A172 (cell line): Measurements from ENCODE around the gene ZNF423. TPM values are rescaled to one million over a fixed set of nuclear protein-coding genes. Genes with fewer than 3 reads are reported as not detected.

Experiments used
- DNase-seq: peaks from one replicate; pipeline ENCODE4 v3.0.0-alpha.2; 2015; ENCODE audit warnings: low spot score
- total RNA-seq: library from RNA; depleted of rRNA; stranded (reverse); fragments of >200 nt; shearing (Covaris generic); gene quantifications from 2 replicates; pipeline ENCODE4 v1.2.3, GENCODE V29; 2014

ZNF423 gene
- total RNA-seq, 1 experiment from 2014 or later: not detected

DNA sequence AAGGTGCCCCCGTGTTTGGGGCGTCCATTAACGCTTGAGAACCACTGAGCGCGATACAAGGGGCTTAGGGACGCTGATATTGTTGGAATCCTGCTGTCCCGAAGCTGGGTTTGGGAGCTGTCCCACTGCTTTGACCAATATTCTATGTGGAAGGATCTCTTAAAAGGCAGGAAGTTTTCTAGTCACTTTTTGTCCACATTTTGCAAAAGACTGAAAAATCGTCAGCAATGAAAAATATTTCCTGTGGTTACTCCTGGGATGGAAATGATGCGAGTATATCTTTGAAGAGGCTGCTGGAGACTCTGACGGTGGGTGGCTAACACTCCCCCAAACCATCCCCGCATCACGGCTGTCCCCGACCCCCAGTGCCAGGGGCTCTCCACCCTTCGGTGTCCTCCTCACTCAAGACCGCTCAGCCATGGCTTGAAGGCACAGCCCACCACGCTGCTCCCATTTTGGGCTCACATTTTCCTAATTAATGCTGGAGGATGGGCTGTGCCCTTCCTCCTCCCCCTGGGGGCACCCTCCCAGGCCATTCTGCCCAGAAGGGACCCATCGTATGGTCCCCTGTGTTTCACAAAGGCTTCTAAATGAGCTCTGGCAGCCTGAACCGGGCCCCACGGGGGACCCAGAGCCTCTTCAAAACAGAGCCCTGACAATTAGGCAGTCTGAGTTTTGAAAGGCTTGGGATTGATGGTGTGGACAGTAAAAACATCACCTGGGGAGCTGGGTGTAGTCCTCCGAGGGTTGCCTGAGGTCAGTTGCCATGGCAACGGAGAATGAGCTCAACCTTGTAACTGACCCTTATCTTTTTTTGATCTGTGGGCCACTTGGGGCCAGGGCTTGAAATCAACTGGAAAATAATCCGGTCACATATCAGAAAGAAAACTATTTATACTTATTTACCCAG lies 323.7 kb downstream of the ZNF423 start:
- DNase-seq: peak; percentile 8

DNA sequence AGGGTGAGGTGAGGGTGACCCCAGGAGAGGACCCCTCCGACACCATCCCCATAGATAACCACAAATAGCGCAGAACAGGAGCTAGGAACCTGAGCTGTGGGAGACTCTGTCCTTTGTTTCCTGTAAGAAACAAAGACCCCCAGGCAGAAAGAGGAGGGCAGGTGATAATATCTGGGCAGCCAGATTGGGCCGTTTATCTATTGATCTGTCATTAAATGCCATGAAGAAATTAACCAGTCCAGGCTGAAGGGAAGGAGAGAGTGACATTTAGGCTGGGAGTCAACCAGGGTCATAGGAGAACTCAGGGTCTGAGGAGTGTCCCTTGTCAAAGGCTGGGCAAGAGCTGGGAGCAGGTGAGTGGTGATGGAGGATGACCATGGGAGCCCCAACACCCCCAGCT lies 324.5 kb downstream of the ZNF423 start:
- DNase-seq: no peak

DNA sequence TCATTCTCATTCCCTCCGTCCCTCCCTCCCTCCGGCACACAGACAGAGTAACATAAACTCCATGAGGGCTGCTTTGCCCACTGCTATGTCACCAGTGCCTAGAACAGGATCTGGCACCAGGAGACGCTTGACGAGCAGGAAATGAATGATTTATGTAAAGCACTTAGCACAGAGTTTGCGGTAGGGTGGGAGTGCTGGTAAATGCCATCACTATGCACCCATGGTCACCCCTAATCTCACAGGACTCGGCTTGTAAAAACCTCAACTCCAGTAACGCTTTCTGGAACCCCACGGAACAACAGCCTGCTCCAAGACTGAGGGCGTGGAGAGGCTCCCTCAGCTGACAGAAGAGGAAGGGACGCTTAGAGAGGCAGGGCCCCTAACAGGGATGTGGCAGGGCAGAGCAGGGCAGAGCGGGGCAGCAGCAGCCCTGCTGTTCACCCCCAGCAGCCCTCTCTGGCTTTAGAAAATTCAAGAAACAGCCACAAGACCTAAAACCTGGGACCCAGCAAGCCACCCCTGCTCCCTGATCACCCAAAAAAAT lies 325.4 kb downstream of the ZNF423 start:
- peak; percentile 18 for DNase-seq

DNA sequence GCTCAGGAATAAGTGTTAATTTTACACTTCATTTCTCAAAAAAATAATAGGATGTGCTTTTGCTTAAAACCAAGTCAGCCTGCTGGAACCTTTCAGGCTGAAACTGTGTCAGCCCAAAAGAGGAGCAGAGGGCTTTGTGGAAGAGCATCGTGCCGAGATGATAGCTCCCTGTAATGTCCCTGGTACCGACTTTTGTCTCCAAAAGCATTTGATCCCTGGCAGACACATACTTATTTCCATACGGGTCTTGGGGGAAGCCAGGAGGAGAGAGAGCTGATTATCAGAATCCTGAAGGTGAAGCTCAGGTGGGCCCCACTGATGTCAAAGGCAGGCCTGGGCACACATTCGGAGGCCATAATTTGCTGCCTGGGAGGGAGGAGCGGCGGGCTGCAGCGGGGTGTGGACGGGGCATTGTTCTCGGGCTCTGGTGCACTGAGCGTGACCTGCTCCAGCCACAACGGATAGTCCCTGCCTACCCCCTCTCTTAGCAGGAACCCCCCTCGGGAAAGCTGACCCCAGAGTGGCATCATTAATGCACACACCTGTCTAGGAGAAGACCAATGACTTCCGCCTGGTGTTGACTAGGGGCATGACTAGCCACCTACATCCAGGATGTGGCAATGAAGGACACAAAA lies 326.4 kb downstream of the ZNF423 start:
- no peak for DNase-seq

DNA sequence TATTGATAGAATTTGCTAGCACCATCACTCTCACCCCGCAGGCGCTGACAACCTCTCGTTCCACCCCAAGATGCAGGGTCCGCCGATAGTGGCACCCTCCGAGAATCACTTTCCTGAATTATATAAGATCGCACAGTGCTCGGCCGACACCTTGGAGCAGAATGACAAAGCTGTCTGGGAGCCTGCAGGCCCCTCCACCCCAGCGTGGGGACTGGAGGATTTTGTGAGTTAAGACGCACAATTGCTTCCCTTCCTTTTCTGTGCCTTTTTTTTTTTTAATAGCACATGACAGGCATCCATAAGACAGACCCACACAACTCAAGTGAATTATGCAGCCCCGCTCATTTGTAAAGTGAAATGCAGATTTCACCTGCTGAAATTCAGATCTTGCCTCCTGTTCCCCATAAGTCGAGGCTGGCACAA lies 327.0 kb downstream of the ZNF423 start:
- DNase-seq: no peak

DNA sequence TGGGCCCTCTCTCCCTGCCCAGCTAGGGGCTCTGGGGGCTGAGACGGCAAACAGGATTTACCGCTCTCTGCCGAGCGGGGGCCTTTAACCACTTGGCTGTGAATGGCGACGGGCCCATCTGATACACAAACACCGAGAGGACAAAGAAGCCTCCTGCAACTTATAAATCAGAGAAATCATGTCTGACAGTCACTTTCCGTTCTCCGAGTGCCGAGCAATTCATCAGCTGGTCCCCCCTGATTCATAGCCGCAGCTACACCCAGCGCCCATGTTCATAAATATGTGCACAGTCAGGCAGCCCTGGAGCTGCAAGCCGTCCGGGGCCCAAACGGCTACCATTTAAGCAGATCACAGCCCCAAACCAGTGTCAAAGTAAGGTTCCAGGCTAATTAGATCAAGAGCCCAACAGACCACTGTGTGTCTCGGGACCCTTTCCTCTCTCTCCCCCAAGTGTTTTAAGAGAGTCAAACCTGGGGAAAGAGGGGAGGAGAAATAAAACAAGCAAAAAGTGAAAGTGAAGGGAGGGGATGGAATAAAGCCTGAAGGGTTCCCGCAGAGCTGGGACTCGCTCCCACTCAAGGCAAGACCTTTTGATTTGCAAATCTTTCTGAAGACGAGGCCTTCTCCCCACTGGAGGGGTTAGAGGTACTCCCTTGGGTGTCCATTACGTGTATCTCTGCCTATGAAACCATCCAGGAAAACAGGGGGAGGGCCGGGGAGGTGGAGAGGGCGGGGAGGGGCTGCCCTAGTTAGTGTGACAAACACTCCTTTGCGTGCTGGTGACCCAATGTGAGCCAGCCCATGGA lies 327.6 kb downstream of the ZNF423 start:
- peak; percentile 60 for DNase-seq

DNA sequence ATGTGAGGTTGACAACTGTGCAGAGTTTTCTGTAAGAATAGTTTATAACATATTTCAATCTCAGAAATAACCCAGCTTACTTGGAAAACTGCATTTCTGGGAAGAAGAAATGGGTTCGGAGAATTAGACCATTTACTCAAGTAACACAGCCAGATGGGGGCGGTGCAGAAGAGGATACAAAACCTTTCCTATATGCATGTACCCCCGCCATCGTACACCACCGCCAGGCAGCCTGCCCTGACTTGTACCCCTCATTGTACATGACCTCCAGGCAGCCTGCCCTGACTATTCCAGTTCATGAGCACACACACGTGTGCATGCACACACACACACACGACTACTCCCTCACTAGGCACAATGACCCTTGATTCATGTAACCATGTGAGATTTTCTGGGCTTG lies 328.3 kb downstream of the ZNF423 start:
- DNase-seq: peak; percentile 5

DNA sequence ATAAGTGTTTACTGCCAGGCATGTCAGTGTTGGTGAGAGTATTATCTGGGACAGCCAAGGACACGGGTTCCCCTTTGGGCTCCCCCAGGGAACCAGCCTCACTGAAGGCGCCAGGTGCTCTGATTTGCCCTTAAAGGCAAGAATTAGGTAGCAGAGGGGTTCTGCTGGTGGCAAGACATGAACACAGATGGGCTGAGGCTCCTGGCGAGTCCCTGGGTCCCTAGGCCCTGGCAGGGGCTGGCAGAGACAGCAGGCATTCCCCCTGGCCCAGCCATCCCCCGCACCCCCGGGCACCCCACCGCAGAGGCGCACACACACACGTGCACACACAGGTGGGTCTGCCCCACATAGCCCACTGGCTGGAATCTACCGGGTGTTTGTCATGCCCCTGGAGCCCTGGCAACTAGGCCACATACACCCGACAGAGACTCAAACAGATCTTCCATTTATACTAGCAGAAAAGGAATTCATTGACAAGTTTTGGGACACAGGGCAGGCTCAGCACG lies 329.0 kb downstream of the ZNF423 start:
- DNase-seq: no peak

DNA sequence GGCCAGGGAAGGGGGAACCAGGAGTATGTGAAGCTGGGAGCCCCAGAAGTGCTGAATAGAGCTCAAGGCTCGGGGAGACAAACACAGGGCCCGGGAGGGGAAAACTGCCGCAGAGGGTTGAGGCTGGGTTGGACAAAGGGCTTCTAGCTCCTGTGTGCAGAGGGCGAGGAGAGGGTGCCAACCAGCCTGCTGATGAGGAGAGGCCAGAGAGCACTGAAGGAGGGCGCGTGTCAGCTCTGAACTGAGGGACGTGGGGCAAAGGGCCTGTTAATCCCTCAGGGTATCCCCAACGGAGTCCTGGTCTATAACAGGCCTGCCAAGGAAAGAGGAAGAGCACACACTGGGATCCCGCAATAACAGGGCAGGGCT lies 331.0 kb downstream of the ZNF423 start:
- no peak for DNase-seq

DNA sequence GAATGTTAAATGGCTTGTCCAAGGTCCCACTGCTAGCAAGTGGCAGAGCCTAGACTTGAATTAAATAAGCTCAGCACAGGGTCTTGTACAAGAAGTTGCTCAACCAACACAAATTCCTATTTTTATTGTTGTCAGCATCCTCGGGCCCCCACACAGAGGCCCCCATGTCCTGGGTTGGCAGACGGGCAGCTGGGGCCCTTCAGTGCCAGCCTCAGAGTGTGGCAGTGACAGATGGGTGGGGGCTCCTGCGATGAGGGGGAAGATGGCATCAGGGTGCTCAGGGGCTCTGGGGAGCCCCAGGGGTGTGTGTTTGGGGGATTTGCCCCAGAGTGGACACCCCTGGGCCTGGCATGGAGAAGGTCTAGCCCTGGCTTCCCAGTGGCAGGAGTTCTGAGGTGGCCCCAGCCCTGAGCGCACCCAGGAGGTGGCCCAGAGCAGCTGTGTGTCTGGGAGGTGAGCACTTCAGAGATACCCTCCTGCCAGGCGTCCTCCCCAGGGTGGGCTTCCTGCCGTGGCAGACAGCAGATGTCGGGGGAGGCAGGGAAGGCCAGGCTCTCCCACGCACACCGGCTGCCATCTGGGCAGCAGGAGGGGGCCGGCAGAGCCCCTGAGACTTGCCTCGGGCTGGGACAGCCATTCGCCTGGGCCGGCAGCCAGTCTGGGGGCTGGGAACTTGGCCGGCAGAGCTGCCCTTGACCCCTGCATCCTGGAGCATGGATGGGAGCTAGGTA lies 331.5 kb downstream of the ZNF423 start:
- no peak for DNase-seq

DNA sequence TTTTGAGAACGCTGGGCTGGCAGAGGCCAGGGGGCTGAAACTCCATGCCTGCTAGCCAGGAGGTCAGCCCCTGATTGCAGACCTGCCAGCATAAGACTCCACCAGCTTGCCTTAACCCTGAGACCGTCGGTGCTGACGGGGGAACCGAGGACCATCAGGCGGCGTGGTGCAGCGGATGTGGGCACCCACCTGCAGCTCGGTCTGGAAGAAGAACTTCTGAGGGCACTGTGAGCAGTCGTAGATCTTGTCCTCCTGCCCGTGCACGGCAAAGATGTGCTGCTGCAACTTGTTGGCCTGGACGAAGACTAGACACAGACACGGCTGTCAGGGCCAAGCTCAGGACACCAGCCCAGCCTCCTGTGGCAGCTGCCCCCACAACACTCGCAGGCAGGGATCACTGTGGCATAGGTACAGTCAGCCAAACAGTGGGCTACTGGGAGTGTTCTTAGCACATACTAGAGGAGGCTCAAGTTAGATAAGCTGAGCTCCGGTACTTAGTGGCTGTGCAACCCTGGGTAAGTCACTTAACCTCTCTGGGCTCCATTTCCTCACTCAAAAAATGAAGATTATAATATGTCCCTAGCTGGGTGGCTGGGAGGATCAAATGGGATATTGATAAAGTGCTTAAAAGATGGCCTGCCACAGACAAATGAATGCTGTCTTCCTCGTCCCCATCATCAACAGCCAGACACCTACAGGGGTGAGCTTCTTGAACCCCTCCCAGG lies 332.3 kb downstream of the ZNF423 start:
- DNase-seq: no peak

DNA sequence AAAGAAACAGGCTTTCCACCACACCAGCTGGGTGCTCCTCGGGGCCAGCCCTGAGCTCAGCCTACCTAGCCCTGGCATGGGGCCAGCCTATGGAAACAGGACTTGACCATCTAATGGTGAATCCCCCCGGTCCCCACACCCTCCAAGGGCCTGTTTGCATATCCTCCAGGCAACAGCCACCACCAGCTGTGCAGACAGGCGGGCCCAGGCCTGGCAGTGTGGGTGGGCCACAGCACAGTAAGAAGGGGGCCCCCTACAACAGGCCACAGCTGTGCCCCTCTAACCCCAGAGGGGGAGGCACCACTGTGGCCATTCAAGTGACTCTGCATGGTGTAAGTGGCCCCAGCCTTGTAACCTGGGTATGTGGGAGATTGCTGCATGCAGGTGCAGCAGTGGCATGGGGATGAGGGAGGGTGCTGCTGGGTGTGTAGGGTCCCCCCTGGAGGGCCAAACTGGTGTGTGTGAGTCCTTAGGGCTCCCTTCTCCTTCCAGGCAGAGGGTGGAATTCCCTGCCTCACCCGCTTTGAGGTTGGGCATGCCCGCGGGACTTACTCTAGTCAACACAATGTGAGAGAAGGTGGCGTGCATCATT lies 334.1 kb downstream of the ZNF423 start:
- no peak for DNase-seq

DNA sequence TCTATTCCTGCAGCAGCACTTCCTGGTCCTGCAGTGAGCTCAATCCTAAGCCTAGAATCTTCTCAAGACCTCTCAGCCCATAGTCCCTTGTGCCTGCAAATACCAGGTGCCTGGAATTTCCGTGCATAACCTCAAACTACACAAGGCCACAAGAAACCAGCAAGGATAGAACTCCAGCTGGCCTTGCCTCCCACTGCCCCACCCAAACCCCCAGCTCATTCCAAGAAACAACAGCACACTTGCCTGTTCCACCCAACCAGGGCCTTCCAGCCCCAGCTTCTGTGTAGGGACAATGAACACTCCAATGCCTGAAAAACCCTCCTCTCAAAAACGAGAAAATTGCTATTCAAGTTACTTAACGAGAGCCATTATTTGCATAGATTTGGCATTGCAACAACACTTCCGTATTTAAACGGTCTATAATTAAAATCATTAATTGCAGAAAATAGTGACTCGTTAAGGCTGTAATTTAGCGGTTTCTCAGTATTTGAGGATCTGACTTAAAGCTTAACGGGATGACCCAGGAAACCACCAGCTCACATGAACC lies 335.3 kb downstream of the ZNF423 start:
- no peak for DNase-seq

DNA sequence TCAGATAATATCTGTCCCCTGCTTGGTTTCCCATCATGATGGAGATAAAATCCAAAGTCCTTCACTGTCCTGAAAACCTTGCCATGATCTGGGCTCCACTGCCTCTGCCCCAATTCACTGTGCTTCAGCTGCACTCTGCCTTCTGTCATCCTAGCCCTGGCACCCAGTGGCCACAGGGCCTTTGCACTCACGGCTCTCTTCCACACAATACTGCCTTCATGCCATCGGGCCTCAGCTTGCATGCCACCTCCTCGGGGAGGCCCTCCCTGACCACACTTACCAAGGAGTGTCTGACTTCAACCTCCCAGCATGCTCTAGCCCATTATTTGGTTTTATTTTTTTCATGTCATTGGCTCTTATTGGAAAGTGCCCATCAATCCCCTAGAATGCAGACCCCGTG lies 336.2 kb downstream of the ZNF423 start:
- DNase-seq: no peak

DNA sequence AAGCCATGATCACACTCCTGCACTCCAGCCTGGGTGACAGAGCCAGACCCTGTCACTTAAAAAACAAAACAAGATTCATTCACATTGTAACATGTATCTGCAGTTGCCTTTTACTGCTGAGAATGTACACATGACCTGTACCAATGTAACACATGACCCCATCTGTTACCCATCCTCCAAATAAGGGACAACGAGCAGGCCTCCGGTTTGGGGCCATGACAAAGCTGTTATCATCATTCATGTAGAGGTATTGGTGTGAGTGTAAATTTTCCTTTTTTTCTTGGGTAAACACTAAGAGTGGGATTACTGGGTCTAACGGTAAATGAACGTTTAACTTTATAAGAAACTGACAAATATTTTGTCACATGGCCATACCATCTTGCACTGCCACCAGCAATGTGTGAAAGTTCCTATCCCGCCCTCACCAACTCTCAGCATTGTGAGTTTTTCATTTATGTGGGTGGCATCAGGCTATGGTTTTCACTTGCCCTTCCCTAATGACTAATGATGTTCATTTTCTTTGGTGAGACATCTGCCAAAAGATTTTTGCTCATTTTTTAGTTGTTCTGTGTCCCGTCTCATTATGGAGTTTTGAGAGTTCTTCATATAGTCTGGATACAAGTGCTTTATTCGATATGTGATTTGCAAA lies 336.8 kb downstream of the ZNF423 start:
- DNase-seq: no peak

DNA sequence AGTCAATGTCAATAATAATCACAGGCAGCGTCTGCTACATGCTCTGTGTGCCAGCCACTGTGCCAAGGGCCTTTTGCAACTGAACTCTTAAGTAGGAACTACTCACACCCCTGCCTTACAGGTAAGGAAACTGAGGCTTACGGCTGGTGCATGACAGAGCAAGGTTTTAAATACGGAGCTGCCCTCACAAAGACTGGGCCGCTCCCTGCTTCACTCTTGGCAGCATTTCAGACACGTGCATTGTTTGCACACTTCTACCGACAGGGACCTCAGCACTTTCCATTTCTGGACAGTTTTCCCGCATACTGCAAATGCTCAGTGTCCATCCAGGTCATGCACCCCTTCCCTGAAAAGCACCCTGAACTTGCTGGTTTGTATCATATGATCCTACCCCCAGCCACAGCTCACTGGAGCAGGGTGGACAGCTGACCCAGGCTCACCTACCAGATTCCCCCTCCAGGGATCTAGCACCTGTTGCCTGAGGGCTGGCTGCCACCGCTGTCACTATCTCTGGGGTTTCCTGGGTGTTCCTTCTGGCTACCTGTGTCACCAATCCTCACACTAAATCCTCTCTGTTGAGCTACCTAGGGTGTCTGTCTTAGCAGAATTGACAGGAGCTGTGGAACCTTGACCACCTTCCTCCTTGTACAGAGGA lies 339.4 kb downstream of the ZNF423 start:
- DNase-seq: no peak

DNA sequence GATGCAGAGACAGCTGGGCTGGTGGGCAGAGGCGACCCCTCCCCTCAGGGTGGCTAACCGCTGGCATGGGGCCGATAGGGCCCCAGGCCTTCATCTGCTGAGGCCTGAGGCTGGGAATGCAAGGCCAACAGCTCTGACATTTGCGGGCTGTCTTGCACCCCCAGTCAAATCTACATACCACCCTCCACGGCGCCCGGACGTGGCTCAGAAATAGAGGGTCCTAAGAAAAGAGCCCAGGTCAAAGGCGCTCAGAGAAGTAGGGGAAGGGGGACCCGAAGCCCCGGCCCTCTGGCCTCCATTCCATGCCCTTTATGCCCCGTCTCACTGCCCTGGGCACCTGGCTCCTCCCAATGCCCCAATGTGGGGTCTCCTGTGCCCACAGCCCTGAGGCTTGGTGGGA lies 340.1 kb downstream of the ZNF423 start:
- DNase-seq: no peak

DNA sequence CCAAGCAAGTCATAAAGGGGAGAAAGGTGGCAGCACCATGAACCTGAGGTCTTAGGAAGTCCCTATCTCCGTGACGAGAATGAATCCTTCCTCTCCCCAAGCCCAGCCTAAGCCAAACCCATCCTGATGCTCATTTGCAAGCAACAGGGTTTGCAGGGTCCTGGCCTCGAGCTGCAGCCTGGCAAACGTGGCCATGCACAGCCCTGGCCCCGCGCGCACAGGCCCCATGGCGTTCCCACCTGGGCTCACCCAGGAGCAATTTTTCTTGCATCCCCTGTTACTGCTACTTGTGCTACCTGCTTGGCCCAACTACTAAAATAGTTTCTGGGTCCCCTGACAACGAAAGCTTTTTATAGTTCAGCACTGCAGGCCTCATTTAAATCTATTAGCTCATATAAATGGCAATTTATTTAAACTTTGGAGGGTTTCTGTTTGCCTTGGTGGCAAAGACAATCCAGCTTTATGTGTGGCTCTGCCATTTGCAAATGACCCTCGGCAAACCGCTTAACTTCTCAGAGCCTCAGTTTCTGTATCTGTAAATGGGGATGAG lies 340.8 kb downstream of the ZNF423 start:
- no peak for DNase-seq
